NCI-H69 (cell line): Measurements from ENCODE around the gene UBE2QL1.

Source experiments
- DNase-seq: peaks from one replicate; lab custom pipeline; 2025; lab: John Stamatoyannopoulos, UW

UBE2QL1 gene, protein sequence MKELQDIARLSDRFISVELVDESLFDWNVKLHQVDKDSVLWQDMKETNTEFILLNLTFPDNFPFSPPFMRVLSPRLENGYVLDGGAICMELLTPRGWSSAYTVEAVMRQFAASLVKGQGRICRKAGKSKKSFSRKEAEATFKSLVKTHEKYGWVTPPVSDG

DNA sequence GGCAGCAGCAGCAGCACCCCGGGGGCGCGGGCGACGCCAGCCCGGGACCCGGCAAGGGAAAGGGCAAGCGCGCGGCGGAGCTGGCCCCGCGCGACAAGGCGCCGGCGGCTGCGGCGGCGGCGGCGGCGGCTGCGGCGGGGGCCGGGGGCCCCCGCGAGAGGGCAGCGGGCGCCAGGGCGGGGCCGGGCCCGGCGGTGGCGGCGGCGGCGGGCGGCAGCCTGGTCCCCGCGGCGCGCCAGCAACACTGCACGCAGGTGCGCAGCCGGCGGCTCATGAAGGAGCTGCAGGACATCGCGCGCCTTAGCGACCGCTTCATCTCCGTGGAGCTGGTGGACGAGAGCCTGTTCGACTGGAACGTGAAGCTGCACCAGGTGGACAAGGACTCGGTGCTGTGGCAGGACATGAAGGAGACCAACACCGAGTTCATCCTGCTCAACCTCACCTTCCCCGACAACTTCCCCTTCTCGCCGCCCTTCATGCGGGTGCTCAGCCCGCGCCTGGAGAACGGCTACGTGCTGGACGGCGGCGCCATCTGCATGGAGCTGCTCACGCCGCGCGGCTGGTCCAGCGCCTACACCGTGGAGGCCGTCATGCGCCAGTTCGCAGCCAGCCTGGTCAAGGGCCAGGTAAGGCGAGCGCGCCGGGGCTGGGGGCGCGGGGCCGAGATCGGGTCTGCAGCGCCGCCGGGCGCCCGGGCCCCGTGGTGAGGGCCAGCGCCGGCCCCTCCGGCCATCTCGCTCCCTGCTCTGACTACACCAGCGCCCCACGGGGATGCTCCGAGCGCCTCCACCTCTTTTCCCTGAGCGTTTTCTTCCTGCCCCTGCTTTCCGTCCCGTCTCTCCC, at the start of gene UBE2QL1:
Gene UBE2QL1 (plus strand): TSS at position 238 of the 843 bp plus-strand sequence. CDS start 35 bp downstream, at position 273.
- peak; percentile 79 for DNase-seq

DNA sequence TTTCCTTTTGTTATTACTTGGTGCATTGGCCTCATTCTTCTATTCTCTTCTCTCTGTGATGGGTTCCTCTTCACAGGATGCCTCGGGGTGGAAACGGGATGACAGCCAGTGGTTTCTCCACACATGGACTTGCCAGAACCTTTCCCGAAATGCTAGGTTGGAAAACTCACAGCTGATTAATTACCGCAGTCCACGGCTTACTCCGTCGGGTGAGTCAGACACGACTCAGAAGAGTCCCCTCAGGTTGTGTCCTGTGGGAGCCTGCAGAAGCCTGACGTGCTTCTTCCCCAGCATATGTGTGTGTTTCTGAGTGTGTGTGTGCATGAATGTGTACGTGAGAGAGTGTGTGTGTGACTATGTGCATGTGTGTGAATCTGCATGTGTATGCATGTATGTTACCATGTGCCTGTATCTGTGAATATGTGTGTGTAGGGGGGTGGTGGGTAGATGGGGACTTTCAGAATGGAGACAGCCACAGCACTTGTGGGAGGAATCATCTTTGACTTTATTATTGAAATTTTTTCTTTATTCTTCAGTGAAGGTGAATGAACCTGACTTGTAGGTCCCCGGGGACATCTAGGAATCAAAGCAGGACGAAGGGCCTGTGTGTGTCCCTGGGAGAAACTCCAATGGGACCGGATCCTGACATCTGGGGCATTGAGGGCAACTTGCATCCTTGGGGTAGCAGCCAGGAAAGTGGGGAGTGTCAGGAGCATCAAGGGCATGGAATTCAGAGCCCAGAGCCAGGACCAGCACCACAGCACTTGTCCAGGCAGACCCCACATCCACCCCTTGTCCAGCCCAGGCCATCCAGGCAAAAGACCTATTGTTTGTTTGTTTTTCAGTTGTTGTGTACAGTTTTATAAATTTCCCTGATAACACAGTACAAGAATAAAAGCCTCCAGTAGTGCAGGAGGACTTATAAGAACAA, 48.4 kb upstream of the UBE2QL1 start:
- no peak for DNase-seq

DNA sequence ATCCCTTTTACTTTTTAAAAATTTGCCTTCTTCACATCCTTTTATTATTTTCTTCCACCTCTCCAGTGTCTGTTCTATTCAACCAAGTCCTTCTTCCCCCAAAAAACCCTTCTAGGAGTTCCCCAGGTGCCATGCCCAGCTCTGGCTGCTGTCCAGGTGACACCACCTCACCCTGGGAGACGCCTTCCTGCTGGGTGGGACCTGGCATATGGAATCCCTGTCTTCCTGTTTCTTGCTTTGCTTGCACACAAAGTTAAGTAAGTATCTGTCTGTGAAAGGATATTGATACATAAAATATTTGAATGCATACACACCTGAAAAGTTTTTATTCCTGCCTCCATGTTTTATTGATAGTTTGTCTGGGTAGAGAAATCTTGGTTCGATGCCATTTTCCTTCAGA, 47.2 kb upstream of the UBE2QL1 start:
- DNase-seq: peak; percentile 58

DNA sequence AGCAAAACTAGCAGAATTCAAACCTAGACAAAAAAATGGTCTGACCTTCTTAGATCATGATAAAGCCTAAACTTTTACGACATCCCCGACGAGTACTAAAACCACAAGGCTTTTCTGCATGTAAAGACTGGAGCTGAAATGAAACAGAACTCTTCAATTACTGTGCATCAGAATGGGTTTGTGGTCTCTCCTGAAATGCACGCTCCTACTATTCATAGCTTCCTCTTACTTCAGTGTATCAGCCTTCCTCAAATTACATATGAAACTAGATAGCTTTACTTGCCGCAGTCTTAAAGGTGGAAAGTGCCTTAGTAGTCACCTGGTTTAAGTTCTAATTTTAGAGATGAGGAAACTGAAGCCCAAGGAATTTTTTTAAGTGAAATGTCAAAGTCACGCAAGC, 45.7 kb upstream of the UBE2QL1 start:
- no peak for DNase-seq

GRCh38 chr5:6403416-6403815, 45.2 kb upstream of the UBE2QL1 start:
- no peak for DNase-seq

DNA sequence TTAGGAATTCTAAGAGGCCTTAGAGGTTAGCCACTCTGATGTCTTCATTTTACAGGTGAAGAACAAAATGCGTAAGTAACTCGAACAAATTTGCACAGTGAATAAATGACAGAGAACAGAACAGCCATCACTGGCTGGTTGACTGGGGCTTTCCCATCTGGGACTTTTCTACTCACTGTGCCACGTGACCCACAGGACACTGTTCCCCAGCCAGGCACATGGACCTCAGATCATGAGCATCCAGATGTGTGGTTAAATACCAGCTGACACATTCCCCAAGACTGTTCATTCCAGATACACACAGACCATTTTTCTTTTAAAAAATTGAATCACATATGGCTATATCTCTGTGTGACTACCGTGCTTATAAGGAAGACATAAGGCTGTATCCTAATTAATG, 44.5 kb upstream of the UBE2QL1 start:
- DNase-seq: no peak

DNA sequence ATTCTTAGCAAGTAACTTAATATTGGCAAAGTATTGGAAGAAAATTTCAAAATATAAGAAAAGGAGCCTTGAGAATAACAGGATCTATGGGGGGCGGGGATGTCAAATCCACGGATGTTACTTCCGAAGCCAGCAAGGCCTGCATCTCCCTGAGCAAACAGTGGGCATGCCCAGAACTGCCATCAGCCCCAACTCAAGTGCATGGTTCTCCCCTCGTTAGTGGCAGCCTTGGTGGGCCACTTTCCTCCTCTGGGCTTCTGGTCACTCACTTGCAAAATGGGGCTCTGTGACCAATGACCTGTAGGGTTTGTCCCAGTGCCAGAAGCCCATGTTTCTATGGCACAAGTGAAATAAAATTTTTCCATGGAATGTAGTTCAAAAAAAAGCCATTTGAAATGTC, 43.1 kb upstream of the UBE2QL1 start:
- no peak for DNase-seq

DNA sequence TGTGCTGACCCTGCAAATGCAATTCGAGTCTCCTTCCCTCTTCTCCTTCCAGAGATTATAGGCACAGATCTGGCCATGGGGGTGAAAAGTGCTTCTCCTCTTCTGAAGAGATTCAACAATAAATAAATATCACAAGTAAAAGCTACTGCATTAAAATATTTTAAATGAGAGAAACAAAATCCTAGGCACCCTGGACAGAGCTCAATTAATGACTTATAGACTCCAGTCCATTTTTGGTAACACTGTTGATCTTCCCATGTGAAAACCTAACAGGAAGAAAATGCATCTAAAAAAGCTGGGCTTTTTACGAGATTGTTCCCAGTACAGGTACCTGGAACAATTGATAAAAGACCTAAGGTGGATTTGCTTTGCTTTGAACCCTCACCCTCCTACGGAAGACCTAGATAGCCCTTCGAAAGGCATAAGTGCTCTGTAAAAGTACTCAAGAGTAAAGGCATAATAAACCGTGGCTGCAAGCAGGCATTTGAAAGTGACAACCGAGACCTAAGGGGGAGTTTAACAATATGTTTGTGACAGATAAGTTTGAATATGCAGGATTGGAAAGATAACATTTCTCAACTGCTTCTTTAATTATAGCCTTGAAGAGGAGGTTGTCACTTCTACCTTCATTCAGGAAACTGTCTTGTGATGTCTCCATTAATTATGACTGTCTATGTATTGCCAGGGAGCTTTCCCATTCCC, 41.0 kb upstream of the UBE2QL1 start:
- no peak for DNase-seq

- no peak for DNase-seq
Observed at GRCh38 chr5:6408260-6408596, 40.4 kb upstream of the UBE2QL1 start.

- no peak for DNase-seq
Observed at GRCh38 chr5:6408627-6409446, 39.8 kb upstream of the UBE2QL1 start.

GRCh38 chr5:6410421-6410820, 38.2 kb upstream of the UBE2QL1 start:
- no peak for DNase-seq

DNA sequence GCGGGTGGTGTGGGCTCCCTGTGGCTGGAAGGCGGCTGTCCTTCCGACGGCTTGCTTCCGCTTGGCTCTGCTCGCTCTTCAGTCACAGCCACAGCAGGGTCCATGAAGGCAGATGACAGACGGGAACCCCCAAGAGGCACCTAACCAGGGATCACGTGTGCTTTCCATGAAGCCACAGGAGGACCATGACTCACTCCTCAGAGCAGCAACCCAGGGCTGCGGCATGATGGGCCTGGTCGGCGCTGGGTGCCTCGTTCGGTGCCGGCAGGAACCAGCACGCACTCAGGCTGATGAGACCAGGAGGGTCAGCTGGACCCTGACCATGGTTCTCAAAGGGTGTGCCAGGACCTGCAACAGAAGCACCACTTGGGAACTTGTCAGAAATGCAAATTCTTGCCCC, 37.5 kb upstream of the UBE2QL1 start:
- peak; percentile 19 for DNase-seq

- no peak for DNase-seq
Observed at GRCh38 chr5:6412811-6413210, 35.8 kb upstream of the UBE2QL1 start.

DNA sequence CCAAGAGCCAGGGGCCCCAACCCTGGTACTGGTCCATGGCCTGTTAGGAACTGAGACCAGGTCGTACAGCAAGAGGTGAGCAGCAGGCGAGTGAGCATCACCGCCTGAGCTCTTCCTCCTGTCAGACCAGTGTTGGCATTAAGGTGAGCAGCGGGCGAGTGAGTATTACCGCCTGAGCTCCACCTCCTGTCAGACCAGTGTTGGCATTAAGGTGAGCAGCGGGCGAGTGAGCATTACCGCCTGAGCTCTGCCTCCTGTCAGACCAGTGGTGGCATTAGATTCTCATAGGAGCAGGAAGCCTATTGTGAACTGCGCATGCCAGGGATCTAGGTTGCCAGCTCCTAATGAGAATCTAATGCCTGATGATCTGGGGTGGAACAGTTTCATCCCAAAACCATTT, 31.0 kb upstream of the UBE2QL1 start:
- no peak for DNase-seq

- DNase-seq: peak; percentile 75
Observed at GRCh38 chr5:6418679-6419276, 29.9 kb upstream of the UBE2QL1 start.

DNA sequence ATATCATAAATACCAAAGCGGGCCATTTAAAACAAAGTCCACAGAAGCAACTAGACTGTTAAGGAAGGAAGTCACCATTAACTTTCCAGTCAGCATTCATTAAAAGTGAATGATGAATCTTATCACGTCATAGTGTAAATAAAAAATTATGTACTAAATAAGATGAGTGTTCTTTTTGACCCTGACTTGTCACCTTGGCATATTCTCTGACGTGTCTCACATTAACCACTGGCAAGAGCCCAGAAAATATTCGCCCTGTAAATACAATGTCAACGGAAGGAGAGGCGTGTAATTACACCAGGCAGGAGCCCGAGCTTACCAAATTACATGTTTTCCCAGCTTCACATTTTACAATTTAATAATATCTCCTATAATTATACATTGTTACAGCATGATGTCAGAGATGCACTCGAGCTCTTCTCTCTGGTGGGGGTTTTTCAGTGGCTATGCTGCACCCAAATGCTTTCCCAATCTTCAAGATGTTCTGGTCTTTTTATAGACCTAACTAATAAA, 29.3 kb upstream of the UBE2QL1 start:
- DNase-seq: peak; percentile 99

- no peak for DNase-seq
Observed at GRCh38 chr5:6423327-6424109, 25.1 kb upstream of the UBE2QL1 start.

DNA sequence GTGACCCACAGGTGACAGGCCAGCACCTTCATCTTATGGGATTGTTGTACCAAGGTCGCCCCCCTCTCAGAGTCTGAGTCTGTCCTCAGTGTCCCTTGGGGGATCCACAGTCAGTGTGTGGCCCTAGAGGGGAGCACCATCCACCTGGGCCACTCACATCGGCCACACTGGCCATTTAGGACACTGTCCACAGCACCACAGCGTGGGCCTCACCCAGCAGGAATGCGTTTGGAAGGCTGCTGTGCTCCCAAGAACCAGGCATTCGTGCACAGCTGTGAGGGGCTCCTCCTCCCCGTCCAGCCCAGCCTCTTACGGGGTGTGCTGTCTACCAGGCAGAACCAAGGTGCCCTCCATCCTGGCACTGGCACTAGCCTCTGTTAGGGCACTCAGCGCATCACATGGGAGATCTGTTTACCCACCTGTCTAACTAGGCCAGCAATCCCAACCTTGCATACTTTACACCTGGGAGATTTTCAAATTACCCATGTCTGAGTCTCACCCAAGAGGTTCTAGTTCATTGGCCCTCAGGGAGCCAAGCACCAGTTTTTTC, 24.5 kb upstream of the UBE2QL1 start:
- peak; percentile 68 for DNase-seq

DNA sequence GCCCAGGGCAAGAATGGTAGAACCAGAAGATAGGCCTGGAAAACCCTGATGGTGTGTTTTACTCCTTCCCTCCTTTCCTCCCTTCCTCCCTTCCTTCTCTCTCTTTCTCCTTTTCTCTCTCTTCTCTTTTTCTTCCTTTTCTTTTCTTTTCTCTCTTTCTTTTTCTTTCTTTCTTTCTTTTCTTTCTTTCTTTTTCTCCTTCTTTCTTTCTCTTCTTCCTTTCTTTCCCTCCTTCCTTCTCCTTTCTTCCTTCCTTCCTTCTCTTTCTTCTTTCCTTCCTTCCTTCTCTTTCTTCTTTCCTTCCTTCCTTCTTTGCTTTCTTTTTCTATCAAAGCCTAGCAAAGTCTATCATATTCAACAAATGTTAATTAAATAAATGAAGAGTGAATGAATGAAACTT, 24.0 kb upstream of the UBE2QL1 start:
- no peak for DNase-seq
